ENCODE data around the gene BTBD7. TPM values are rescaled to one million over a fixed set of nuclear protein-coding genes. Genes with fewer than 3 reads are reported as not detected.
"Not testable (repeated sequence)": the region's sequence is repeated elsewhere in the genome, so short reads cannot be mapped to it uniquely, and the experiment has no call there.

BTBD7 gene
- total RNA-seq: 18.4 and 22.2 TPM in 2 replicates

GRCh38 chr14:93332853-93333630 lies at the start of gene BTBD7:
Gene BTBD7, minus strand, starts transcription at chr14:93333036. Its CDS starts 36,985 bp downstream, at chr14:93296051.
- H3K4me3 ChIP-seq (ENCODE audit: low read depth, low read length): peak within 1 kb of the TSS; percentile 69
- peak; percentile 32 for TF ChIP-seq CTCF (conservative IDR thresholded peaks at IDR 0.05; ENCODE audit: low read depth, low read length)
- DNase-seq (ENCODE audit: low read depth): no peak

- no peak overlapping the region for H3K4me3 ChIP-seq (ENCODE audit: low read depth, low read length)
- no peak for TF ChIP-seq CTCF (conservative IDR thresholded peaks at IDR 0.05; ENCODE audit: low read depth, low read length)
- no peak for DNase-seq (ENCODE audit: low read depth)
These were observed 48.8 kb upstream of the BTBD7 start for GRCh38 chr14:93381644-93382043.

- H3K4me3 ChIP-seq (ENCODE audit: low read depth, low read length): no peak overlapping the region
- no peak for DNase-seq (ENCODE audit: low read depth)
These were observed 47.0 kb upstream of the BTBD7 start for GRCh38 chr14:93379831-93380230.

GRCh38 chr14:93375673-93376156 lies 42.9 kb upstream of the BTBD7 start:
- no peak for DNase-seq (ENCODE audit: low read depth)
- H3K4me3 ChIP-seq (ENCODE audit: low read depth, low read length): no peak overlapping the region
- TF ChIP-seq CTCF (conservative IDR thresholded peaks at IDR 0.05; ENCODE audit: low read depth, low read length): no peak

More at GRCh38 chr14:93379831-93380230, 47.0 kb upstream of the BTBD7 start:
- TF ChIP-seq CTCF (conservative IDR thresholded peaks at IDR 0.05; ENCODE audit: low read depth, low read length): no peak

GRCh38 chr14:93369713-93370266 lies 37.0 kb upstream of the BTBD7 start:
- H3K4me3 ChIP-seq (ENCODE audit: low read depth, low read length): no peak overlapping the region
- no peak for TF ChIP-seq CTCF (conservative IDR thresholded peaks at IDR 0.05; ENCODE audit: low read depth, low read length)
- peak; percentile 3 for DNase-seq (ENCODE audit: low read depth)

GRCh38 chr14:93368996-93369712 lies 36.3 kb upstream of the BTBD7 start:
- no peak overlapping the region for H3K4me3 ChIP-seq (ENCODE audit: low read depth, low read length)
- DNase-seq (ENCODE audit: low read depth): peak; percentile 65
- no peak for TF ChIP-seq CTCF (conservative IDR thresholded peaks at IDR 0.05; ENCODE audit: low read depth, low read length)

- H3K4me3 ChIP-seq (ENCODE audit: low read depth, low read length); DNase-seq (ENCODE audit: low read depth): not testable (repeated sequence)
These were observed 22.0 kb upstream of the BTBD7 start for GRCh38 chr14:93354873-93355272.
